ENCODE results near the gene CASS4. TPM values are rescaled to one million over a fixed set of nuclear protein-coding genes. Genes with fewer than 3 reads are reported as not detected.

CASS4 gene
- total RNA-seq, 1 experiment from 2014 or later = 0.13 TPM

DNA sequence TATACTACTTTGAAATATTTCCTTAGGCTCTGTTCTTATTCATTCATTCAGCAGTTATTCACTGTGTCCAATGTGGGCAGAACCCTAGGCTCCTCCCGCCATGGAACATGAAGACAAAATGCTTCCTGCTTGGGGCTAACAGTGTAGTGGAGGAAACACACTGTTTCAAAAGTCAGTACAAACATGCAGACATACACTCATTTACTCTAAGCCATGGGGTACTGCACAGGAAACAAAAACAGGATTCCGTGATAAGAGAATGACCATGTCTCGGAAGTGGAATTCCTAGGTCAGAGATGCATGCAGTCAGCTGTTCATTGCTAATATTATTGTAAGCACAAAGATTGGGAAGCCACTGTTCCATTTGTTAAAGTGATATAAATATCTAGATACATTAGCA, 94.0 kb downstream of the CASS4 start:
- Mint-ChIP-seq H3K36me3 (no peaks in the 10 kb centered on the region), H3K9me3 (no peaks in the 10 kb centered on the region), H3K4me1 (peaks cover 11% of the 10 kb centered on the region), H3K4me3 (no peak overlapping the region), H3K27me3 (ENCODE audit: low read depth) (no peaks in the 10 kb centered on the region), H3K27ac (no peak overlapping the region; the same call in 1 of the 2 replicates)
- ChIA-PET CTCF (no interaction called here), POLR2A (no interaction called here)
- ATAC-seq (no peak), DNase-seq (ENCODE audit: low spot score) (no peak)
- TF ChIP-seq, protein P1, sequence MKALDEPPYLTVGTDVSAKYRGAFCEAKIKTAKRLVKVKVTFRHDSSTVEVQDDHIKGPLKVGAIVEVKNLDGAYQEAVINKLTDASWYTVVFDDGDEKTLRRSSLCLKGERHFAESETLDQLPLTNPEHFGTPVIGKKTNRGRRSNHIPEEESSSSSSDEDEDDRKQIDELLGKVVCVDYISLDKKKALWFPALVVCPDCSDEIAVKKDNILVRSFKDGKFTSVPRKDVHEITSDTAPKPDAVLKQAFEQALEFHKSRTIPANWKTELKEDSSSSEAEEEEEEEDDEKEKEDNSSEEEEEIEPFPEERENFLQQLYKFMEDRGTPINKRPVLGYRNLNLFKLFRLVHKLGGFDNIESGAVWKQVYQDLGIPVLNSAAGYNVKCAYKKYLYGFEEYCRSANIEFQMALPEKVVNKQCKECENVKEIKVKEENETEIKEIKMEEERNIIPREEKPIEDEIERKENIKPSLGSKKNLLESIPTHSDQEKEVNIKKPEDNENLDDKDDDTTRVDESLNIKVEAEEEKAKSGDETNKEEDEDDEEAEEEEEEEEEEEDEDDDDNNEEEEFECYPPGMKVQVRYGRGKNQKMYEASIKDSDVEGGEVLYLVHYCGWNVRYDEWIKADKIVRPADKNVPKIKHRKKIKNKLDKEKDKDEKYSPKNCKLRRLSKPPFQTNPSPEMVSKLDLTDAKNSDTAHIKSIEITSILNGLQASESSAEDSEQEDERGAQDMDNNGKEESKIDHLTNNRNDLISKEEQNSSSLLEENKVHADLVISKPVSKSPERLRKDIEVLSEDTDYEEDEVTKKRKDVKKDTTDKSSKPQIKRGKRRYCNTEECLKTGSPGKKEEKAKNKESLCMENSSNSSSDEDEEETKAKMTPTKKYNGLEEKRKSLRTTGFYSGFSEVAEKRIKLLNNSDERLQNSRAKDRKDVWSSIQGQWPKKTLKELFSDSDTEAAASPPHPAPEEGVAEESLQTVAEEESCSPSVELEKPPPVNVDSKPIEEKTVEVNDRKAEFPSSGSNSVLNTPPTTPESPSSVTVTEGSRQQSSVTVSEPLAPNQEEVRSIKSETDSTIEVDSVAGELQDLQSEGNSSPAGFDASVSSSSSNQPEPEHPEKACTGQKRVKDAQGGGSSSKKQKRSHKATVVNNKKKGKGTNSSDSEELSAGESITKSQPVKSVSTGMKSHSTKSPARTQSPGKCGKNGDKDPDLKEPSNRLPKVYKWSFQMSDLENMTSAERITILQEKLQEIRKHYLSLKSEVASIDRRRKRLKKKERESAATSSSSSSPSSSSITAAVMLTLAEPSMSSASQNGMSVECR (CRISPR knock-in tag; IDR thresholded peaks at IDR 0.05; ENCODE audit: borderline replicate concordance) = no peak

Other genes with a start within 250 kb of the CASS4 start
- gene MC3R, start 163.5 kb upstream of the CASS4 start, total RNA-seq (2021) = not detected in 3 replicates
- gene FAM210B, start 53.3 kb upstream of the CASS4 start, total RNA-seq (2021) = 16.5 to 19.1 TPM (median 16.5 TPM) in 3 replicates
- 89.1 to 103 TPM (median 89.9 TPM) in 3 replicates for gene AURKA, start 20.0 kb upstream of the CASS4 start, total RNA-seq (2021)
- gene CSTF1, start 19.6 kb upstream of the CASS4 start, total RNA-seq (2021) = 53.9 to 58.5 TPM (median 54.2 TPM) in 3 replicates
- gene RTF2, start 56.4 kb downstream of the CASS4 start, total RNA-seq (2021) = 46.3 to 56.1 TPM (median 51.7 TPM) in 3 replicates
- gene FAM209A, start 112.5 kb downstream of the CASS4 start, total RNA-seq (2021) = 0.28 TPM in 1 of 3 replicates, not detected in the others
- 0.64 to 1.7 TPM (median 0.68 TPM) in 3 replicates for gene FAM209B, start 121.0 kb downstream of the CASS4 start, total RNA-seq (2021)
- gene TFAP2C, start 217.0 kb downstream of the CASS4 start, total RNA-seq (2021) = 18.4 to 23.7 TPM (median 19.8 TPM) in 3 replicates